GM18517 (cell line): ENCODE results near the gene ROGDI.

Experiments used
- ATAC-seq: cut with Tn5 transposase; IDR thresholded peaks from one replicate; pipeline ENCODE4 v1.9.1; 2021; ENCODE audit warnings: mild to moderate bottlenecking, moderate library complexity; ENCODE audit not compliant: unreplicated experiment

ROGDI gene

DNA sequence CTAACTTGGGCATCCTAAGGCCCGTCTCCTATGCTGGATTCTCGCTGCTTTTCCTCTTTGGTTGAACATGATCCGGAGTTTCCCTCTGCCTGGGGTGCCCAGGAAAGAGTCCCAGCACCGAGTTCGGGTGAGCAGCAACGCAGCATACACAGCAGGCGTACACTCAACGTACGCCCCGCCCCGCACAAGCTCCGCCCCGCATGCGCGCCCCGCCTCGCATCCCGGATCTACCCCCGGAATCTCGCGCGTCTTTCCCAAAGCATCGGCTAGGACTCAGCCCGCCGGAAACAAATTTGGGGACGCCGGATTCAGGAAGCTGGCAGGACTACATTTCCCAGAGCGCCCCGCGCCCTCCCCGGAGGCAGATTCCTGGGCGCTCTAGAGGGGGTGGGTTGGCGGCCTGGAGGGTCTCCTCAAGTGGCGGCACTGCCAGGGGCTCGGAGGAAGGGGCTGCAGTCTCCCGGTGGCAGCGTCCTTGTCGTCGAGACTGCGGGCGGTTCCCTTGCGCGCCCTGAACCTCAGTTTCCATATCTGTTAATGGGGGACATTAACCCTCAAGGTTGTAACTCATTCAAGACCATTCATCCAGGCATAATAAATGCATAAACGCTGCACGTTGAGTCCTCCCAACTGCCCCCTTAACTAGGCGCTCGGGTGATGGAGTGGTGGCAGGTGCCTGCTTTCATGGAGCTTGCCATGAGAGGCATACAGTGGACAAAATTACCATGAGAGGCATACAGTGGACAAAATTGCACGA, 33.7 kb downstream of the ROGDI start:
- peak; percentile 46 for ATAC-seq

DNA sequence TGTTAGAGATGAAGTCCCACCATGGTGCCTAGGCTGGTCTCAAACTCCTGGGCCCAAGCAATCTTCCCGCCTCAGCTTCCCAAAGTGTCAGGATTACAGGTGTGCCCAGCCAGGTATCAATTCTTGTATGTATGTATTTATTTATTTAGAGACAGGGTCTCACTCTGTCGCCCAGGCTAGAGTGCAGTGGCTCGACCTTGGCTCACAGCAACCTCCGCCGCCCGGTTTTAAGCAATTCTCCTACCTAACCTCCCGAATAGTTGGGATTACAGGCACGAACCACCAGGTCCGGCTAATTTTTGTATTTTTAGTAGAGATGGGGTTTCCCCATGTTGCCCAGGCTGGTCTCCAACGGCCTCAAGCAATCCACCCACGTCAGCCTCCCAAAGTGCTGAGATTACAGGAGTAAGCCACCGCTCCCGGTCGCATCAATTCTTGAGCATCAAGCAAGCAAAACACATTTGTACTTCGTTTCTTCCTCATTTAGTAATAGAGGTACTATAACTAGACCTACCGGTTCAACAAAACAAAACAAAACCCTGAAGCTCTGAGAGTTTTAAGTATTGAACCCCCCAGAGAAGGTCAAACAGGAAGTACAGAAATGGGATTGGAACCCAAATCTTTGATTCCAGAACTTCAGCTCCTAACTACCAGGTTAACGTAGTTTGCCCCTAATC, 34.4 kb downstream of the ROGDI start:
- ATAC-seq = peak; percentile 21

GRCh38 chr16:4766875-4767628, 35.4 kb downstream of the ROGDI start, which contains the start of gene ZNF500:
ZNF500 (minus strand) TSS chr16:4767162; CDS start chr16:4765978, 1,184 bp downstream.
- peak; percentile 83 for ATAC-seq

DNA sequence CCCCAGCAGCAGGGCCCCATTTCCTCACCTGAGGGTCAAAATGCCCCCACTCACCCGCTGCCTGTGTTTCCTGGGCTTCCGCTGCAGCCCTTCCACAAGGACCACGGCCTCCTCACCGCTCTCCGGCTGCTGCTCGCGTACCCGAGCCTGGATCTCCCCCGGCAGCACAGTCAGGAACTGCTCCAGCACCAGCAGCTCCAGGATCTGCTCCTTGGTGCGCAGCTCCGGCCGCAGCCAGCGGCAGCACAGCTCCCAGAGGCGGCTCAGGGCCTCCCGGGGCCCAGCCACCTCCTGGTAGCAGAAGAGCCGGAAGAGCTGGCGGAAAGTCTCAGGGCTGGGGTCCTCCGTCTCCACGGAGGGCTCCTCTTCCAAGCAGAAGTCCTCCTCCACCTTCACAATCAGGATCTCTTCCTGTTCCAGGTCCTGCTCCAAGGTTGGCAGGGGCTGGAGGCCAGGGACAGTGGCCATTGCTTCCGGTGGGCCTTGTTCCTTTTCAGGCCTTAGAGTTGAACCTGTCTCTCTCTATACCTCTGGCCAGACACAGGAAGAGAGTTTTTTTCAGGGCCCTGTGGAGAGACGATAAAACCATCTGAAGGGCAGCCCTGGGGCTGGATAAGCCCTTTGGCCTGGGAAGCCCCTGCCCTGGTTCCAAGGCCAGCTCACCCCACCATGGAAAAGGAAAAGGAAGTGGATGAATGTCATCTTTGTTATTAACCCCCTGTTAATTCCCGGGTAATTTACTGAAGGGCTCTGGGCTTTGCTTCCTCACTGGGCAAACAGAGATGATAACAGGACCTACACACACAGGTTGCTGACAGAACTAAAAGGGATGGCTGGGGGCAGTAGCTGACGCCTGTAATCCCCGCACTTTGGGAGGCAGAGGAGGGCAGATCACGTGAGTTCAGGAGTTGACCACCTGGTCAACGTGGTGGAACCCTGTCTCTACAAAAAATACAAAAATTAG, 36.6 kb downstream of the ROGDI start:
- no peak for ATAC-seq

DNA sequence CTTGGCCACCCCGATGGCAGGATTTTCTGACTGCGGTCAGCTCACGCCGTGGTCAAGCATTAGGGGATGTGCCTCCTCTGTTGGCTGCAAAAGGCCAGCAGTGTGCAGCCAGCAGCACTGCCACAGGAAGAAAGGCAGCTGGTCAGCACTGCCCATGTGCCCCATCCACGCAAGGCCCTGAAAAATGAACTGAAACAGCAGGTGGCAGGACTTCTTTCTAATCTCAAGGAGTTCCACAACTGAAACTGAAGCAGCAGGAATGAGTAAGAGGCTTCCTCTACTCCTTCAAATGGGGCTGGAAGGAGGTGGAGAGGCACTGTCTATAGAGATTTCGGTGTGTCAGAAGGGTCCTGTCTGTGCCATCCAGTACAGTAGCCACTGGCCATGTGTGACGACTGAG, 38.6 kb downstream of the ROGDI start:
- no peak for ATAC-seq

GRCh38 chr16:4762205-4762604, 40.2 kb downstream of the ROGDI start:
- no peak for ATAC-seq

GRCh38 chr16:4760221-4760910, 42.1 kb downstream of the ROGDI start:
- no peak for ATAC-seq

- no peak for ATAC-seq
These were observed 46.7 kb downstream of the ROGDI start for GRCh38 chr16:4755687-4756086.

GRCh38 chr16:4754865-4755264, 47.6 kb downstream of the ROGDI start:
- ATAC-seq = no peak

- ATAC-seq = no peak
These were observed 49.2 kb downstream of the ROGDI start for GRCh38 chr16:4753227-4753626.

- ATAC-seq = no peak
These were observed 49.9 kb downstream of the ROGDI start for GRCh38 chr16:4752351-4753100.

GRCh38 chr16:4750896-4751295, 51.5 kb downstream of the ROGDI start:
- no peak for ATAC-seq

DNA sequence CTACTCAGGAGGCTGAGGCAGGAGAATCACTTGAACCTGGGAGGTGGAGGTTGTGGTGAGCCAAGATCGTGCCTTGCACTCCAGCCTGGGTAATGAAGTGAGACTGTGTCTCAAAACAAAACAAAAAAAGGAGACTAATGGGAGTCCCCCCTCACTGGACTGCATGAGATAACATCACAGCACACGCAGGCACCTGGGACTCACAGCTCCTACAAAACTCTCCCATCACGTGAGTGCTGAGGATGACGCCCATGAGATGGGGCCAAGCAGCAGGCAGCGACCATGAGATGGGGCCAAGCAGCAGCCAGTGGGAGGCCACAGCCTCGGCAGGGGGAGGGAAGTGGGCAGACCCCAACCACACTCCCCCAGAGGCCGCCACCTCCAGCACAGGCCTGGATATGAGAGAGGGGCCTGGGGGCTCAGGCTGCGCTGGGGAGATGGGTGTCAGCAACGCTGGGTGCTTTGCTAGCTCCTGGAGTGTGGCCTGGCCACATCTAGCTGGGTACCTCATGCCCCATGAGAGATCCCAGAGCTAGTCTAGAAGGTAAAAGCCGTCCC, 52.7 kb downstream of the ROGDI start:
- no peak for ATAC-seq

DNA sequence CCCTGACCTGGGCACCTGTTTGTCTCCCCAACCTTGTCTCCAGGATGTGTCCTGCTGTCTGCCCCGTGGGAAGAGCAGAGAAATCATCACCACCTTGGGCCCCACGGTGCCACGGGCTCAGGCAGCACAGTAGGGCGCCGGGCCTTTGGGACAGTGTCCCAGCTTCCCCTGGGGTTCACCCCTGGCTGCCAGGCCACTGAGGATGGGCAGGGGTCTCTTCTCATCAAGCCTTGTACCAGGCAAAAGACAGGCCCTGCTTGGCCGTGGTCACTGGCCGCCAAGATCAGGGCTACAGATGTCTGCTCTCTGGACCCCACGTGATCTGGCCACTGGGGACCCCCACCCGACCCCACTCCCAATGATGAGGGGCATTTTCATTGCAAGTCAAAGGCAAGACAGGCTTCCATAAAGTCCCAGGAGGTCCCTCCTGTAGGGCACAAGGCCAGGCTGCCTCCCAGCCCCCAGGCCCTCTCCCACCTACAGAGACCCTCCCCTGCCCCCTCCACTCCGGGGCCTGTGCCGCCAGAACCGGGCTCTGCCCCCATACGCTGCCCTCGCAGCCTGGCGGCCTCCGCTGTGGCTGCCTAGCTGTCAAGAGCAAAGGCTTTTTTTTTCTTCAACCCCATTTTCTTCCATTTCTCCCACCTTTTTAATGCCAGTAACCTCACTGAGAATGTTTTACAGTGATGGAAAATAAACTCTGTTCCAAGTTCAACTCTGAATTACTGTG, 53.6 kb downstream of the ROGDI start:
- ATAC-seq = no peak

- no peak for ATAC-seq
These were observed 54.3 kb downstream of the ROGDI start for GRCh38 chr16:4747906-4748681.

GRCh38 chr16:4746991-4747574, 55.4 kb downstream of the ROGDI start:
- no peak for ATAC-seq
